ENCODE data around the gene NUAK1. TPM values are rescaled to one million over a fixed set of nuclear protein-coding genes. Genes with fewer than 3 reads are reported as not detected.

The NUAK1 gene
- total and polyA plus RNA-seq, 9 donors: 5.8 to 14.0 (median 9.1) TPM

Other genes with a start within 250 kb of the NUAK1 start
- gene CKAP4, start 109.1 kb upstream of the NUAK1 start, total RNA-seq: 44.6 TPM
- 100 to 1,000 TPM in 4 of 8 donors, 10 to 100 TPM in 4; 76.1 to 141 (median 94.7) TPM for gene CKAP4, start 109.1 kb upstream of the NUAK1 start, polyA plus RNA-seq (ENCODE audit: insufficient read depth in 1 of 8, insufficient read length in 8 of 8, low replicate concordance in 1 of 8)
- gene TCP11L2, start 163.8 kb upstream of the NUAK1 start, total RNA-seq: 17.1 TPM
- 10 to 100 TPM in 2 of 8 donors, 1 to 10 TPM in 6; 6.7 to 10.7 (median 8.3) TPM for gene TCP11L2, start 163.8 kb upstream of the NUAK1 start, polyA plus RNA-seq (ENCODE audit: insufficient read depth in 1 of 8, insufficient read length in 8 of 8, low replicate concordance in 1 of 8)
- gene POLR3B, start 218.8 kb upstream of the NUAK1 start, total RNA-seq: 9.8 TPM
- gene POLR3B, start 218.8 kb upstream of the NUAK1 start, polyA plus RNA-seq (ENCODE audit: insufficient read depth in 1 of 8, insufficient read length in 8 of 8, low replicate concordance in 1 of 8): 10 to 100 TPM in 7 of 8 donors, 1 to 10 TPM in 1; 8.9 to 13.3 (median 11.8) TPM

Data from muscle of leg (tissue), 9 donors.